Measurements from ENCODE around the gene GIGYF2.

GRCh38 chr2:232802091-232802490, 105.0 kb downstream of the GIGYF2 start:
- TF ChIP-seq, protein P1, sequence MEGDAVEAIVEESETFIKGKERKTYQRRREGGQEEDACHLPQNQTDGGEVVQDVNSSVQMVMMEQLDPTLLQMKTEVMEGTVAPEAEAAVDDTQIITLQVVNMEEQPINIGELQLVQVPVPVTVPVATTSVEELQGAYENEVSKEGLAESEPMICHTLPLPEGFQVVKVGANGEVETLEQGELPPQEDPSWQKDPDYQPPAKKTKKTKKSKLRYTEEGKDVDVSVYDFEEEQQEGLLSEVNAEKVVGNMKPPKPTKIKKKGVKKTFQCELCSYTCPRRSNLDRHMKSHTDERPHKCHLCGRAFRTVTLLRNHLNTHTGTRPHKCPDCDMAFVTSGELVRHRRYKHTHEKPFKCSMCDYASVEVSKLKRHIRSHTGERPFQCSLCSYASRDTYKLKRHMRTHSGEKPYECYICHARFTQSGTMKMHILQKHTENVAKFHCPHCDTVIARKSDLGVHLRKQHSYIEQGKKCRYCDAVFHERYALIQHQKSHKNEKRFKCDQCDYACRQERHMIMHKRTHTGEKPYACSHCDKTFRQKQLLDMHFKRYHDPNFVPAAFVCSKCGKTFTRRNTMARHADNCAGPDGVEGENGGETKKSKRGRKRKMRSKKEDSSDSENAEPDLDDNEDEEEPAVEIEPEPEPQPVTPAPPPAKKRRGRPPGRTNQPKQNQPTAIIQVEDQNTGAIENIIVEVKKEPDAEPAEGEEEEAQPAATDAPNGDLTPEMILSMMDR (IDR thresholded peaks at IDR 0.05) = no peak
- TF ChIP-seq POLR2A (IDR thresholded peaks at IDR 0.05) = no peak

All from heart left ventricle (tissue), 13 donors.